ENCODE results near the gene MAN1A2.

DNA sequence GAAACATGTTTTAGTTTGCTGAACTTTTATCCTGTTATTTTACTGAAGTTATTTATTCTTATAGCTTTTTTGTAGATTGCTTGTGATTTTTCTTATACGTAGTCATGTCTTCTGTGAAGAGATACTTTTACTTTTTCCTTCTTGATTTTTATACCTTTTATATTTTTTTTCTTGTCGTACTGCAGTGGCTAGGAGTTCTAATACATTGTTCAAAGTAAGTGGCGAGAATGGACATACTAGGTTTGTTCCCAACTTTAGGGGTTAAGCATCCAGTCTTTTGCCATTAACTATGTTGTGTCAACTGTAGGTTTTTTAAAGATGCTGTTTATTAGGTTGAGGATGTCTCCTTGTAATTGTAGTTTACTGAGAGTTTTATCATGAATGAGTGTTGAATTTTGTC is 36.3 kb downstream of the MAN1A2 start:
- TF ChIP-seq, protein P1, sequence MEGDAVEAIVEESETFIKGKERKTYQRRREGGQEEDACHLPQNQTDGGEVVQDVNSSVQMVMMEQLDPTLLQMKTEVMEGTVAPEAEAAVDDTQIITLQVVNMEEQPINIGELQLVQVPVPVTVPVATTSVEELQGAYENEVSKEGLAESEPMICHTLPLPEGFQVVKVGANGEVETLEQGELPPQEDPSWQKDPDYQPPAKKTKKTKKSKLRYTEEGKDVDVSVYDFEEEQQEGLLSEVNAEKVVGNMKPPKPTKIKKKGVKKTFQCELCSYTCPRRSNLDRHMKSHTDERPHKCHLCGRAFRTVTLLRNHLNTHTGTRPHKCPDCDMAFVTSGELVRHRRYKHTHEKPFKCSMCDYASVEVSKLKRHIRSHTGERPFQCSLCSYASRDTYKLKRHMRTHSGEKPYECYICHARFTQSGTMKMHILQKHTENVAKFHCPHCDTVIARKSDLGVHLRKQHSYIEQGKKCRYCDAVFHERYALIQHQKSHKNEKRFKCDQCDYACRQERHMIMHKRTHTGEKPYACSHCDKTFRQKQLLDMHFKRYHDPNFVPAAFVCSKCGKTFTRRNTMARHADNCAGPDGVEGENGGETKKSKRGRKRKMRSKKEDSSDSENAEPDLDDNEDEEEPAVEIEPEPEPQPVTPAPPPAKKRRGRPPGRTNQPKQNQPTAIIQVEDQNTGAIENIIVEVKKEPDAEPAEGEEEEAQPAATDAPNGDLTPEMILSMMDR (IDR thresholded peaks at IDR 0.05) = no peak
- no peak for TF ChIP-seq POLR2A (IDR thresholded peaks at IDR 0.05)
